Activated gamma-delta T cell treated with anti-CD3 and anti-CD28 coated beads, Interleukin-2, amount 50 U/mL, for 16 hours (primary cell): ENCODE data around the gene CDH15.

Source experiments
- DNase-seq: peaks from one replicate; pipeline ENCODE4 v3.0.0-alpha.2; 2020; ENCODE audit warnings: low read depth

CDH15 gene

GRCh38 chr16:89140981-89141883, 30.3 kb upstream of the CDH15 start:
- DNase-seq: no peak

GRCh38 chr16:89141884-89142267, 29.7 kb upstream of the CDH15 start:
- no peak for DNase-seq

DNA sequence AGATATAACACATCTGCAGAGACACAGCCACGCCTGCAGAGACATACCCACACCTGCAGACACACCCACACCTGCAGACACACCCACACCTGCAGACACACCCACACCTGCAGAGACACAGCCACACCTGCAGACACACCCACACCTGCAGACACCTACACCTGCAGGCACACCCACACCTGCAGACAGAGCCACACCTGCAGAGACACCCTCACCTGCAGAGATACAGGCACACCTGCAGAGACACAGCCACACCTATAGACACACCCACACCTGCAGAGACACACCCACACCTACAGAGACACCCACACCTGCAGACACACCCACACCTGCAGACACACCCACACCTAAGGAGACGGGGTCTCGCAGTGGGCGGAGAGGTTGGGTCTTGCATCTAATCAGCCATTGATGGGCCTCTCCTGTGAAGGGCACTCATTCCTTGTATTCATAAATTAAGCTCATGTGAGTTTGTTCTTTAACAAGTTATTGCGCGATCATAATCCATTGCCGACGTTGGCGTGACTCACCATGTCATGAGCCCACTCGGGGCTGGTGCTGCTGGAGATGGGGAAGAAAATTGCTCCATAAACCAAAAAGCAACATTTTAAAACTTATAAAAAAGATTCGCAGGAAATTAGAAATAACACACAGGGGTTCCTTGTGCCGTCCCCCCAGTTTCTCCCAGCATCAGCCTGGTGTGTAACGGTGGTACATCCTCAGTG, 28.9 kb upstream of the CDH15 start:
- DNase-seq: no peak

GRCh38 chr16:89143201-89143741, 28.3 kb upstream of the CDH15 start:
- DNase-seq: no peak

DNA sequence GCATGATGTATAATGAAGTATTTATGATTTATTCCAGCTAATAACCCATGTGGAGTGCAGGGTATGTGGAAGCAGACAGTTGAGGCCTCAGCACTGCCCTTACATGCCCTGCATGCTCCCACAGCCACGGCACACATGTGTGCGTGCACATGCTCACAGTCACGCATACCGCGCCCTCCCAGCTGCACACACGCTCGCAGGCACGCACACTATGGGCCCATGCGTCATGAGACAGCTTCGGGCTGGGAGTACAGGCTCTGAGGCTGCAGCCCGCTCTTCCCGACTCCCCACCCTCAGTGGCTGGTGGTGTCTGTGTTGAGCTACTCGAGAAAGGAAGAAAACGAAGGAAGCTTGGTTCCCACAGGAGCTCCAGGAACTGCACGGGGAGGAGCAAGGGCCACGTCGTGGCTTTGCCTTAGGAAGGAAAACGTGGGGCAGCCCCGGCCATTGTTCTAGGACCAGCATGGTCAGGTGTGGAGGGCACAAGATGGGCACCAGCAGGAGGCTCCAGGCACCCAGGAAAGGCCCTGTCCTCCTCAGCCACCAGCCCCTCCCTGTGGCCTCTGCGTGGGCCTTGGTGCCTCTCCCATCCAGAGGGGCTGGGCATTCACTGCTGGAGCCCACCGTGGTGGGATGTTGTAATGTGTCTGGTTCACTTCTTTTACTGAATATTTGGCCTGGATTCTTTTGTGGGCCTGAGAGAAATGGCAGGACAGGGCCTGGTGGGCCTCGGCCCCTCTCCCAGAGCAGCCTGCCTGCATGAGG, 27.5 kb upstream of the CDH15 start:
- DNase-seq: no peak

DNA sequence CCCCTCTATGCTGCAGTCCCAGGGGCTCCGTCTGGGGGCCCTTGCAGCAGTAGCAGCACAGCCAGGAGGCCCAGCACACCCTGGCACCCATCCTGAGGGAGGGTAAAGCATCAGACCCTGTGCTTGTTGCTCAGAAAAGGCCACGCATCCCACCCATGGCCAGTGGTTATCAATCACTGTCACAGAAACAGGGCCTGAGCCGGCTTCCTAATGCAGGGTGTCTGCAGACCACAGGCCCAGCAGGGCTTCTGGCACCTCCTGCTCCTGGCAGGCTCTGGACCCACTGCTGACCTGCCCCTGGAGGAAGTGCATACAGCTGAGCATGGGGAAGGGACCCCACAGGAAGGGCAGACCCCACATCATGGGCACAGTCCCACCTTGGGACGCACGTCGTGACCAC, 26.9 kb upstream of the CDH15 start:
- DNase-seq: no peak

DNA sequence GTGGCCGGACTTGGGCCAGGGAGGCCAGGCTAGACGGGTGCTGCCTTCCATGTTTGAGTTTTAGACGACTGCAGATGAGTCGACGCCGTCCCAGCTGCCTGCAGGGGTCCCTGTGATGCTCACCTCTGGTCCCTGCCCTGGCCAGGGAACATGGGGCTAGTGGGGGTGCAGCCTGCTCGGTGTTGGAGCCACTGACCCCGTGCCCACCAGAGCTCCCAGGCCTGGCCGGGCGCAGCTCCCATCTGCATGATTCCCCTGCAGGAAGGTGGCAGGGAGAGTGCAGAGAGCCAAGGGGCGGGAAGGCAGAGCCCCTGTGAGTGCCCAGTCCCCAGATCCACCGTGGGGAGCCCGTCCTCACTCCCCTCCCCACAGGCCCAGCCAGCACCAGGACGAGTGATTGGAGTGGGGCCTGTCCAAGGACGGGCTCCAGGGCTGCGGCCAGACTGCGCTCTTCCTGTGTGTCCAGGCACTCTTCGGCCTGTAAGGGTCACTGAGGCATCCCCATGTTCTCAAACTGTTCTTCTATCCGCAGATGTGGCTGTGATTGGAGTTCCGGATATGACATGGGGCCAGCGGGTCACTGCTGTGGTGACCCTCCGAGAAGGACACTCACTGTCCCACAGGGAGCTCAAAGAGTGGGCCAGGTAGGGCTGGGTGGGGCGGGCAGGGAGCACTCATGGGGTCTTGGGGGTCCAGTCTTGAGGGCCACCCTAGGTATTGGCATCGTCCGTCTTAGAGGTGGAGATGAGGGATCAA, 26.0 kb upstream of the CDH15 start:
- no peak for DNase-seq

DNA sequence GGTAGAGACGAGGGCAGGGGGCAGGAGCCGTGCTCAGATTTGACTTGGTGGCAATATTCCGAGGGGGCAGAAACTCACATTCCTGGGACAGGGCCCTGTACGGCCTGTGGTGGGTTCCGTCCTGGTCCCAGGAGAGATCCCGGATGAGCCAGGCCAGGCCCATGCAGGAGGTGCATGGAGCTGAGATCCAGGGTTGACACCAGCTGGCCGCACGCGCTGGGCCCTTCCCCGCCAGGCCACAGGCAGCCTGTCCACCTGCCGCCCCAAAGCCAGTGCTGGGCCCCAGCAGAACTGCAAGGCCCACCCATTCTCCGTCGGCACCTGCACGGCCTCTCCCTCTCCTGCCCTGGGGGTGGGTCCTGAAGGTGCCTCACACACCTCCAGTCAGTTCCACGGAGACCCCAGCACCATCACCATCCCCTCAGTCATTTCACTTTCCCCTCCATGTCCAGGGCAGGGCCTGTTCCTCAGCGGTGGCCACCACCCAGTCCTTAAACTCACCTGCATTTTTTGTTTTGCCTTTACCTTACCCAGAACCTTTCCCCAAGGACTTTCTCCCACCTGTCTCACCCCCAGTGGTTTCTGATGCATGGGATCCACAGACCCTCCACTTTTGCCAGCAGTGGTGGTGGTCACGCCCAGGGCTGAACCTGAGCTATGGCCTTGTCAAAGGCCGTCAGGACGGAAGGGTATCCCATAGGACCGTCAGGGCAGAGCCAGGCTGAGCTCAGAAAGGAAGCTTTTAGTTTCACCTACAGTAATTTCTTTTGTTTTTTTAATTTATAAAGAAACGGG, 25.1 kb upstream of the CDH15 start:
- DNase-seq: no peak

- DNase-seq: no peak
Measured at GRCh38 chr16:89147085-89147817, 24.3 kb upstream of the CDH15 start.

GRCh38 chr16:89149386-89149785, 22.2 kb upstream of the CDH15 start:
- DNase-seq: no peak

DNA sequence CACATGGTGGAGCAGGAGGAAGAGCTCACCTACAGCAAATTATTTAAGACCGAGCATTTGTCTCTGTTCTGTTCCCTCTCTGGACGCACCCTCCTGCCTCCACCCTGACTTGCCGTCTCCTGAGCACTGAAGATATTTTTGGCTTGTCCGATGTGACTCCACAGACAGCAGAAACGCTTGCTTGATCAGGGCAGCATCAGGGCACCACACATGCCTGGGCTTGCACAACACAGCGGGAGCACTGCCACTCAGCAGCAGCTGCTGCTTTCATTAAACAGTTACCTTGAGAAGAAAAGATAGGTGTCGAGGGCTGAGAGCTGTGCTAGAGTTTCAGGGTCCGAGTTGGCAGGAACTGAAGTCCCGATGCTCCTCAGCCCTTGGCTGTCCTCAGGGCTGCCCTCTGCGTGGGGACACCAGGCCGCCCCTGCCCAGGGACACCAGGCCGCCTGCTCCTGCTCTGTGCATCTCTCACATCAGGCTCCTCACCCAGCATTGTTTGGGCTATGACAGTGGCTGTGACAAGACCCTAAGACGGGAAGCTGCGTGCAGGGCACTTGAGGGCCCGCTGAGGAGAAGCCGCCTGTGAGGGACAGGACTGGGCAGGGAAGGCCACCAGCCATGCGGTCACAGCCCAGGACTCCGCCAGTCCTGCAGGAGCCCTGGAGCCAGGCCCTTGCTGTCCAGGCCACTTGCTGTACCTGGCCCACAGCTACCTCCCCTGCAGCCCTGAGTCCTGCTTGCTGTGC, 21.3 kb upstream of the CDH15 start:
- no peak for DNase-seq

DNA sequence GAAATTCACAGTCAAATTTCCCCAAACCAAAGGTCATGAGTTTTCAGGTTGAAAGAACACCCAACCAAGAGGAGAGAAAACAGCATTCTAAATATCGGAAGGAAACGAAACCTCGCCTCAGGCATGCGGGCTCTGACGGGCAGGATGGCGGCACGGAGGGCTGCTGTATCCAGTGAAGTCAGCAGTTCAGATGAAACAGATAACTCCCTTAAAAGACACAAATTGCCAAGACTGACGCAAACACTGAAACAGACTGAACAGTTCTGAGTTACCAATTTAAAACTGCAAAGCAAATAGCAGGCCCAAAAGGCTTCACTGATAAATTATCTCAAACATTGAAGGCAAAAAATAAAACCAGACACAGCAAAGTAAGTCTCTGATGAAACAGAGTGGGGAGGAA, 20.6 kb upstream of the CDH15 start:
- DNase-seq: no peak

DNA sequence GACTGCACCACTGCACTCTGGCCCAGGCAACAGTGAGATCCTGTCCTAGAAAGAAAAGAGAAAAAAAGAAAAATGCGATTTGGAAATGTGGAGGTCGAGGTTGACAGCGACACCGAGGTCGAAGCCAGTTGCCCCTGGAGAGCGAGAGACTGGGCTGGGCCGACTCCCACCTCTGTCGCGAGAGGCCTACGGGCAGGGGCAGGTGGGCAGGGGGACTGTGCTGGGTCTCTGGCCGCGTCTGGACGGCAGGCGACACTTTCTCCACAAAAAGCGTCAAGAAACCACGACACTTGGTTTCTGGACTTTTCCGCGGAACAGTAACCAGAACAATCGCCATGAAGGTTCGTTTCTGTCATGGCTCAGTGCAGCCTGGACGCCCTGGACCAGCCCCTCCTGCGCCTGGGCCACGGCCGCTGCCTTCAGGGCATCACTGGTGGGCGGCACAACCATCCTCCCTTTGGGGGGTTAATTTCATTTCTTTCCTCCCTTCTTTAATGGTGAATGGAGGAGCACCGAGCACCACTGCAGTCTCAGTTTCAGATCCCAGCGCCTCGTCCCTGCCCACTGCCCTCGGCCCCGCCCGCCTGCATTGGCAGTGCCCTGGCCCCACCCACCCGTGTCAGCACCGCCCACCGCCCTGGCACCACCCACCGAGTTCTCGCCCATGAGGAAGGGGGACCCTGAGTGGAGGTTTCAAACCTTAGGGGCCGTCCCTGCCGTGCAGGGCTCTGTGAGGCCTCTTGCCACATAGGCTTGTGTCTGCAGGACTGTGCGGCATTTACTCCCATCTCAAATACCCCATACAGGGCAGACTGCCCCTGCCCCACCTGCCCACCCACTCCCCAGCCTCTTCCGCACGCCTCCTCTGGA, 18.5 kb upstream of the CDH15 start:
- no peak for DNase-seq

DNA sequence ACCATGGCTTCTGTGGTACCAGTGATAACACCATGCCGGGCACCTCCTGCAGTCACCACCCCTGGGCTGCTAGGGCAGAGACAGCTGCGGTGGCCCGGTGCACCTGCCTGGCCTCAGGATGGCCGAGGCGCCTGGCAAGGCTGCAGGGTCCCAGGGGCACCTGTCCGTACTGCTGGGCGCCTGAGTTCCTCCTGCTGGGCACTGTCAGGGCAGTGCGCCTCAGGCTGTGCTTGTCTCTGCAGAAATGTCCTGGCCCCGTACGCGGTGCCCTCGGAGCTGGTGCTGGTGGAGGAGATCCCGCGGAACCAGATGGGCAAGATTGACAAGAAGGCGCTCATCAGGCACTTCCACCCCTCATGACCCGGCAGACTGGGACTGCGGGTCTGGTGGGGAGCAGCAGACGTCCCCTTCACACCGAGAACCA, 17.7 kb upstream of the CDH15 start:
- DNase-seq: no peak

GRCh38 chr16:89154390-89155183, 17.0 kb upstream of the CDH15 start:
- no peak for DNase-seq

- no peak for DNase-seq
Measured at GRCh38 chr16:89155184-89155679, 16.3 kb upstream of the CDH15 start.
